GM21619 (cell line): ENCODE results near the gene SYNE2.
"Not testable (repeated sequence)": the region's sequence is repeated elsewhere in the genome, so short reads cannot be mapped to it uniquely, and the experiment has no call there.

Experiments used
- ATAC-seq: cut with Tn5 transposase; IDR thresholded peaks from one replicate; pipeline ENCODE4 v1.9.1; 2021; ENCODE audit not compliant: unreplicated experiment

SYNE2 gene

GRCh38 chr14:63869940-63870752 is 17.3 kb downstream of the SYNE2 start:
- ATAC-seq, result not testable (repeated sequence)

- not testable (repeated sequence) for ATAC-seq
Measured at GRCh38 chr14:63870753-63871037, 17.9 kb downstream of the SYNE2 start.

DNA sequence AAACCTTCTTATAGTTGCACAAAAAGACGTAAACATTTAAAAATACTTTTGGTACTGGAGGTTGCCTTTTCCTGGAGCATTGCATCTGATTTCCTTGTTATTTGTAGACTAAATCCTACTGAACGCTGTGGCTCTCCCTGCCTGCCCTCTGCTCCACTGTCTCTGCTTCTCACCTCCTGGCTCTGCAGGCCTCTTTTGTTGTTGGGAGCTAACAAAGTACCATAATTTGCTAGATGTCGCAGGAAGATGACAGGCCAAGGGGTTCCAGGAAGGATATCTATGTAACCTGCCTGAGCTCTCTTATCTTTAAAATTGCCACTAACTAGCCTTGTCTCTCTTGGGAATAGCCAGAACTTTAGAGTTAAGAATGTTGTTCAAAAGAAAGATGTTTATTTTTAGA is 21.4 kb downstream of the SYNE2 start:
- no peak for ATAC-seq

GRCh38 chr14:63875311-63875710 is 22.5 kb downstream of the SYNE2 start:
- ATAC-seq, result no peak

DNA sequence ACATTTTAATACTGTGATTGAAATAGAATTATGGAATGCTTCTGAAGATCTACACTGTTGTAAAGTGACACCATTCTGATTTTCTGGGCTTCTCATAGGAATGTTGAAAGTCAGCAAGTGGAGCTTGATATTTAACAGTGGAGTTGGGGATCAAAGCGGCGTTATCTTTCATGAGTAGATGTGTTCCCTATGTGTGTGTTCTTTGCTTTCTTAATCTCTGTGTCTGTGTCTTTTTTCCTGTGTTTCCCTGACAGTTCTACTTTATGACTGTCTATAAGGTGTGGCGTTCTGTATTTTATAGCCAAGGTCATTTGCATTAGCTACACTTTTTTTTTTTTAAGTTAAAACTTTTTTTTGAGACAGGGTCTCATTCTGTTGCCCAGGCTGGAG is 24.7 kb downstream of the SYNE2 start:
- no peak for ATAC-seq

GRCh38 chr14:63878052-63878451 is 25.2 kb downstream of the SYNE2 start:
- no peak for ATAC-seq

GRCh38 chr14:63878792-63879191 is 26.0 kb downstream of the SYNE2 start:
- no peak for ATAC-seq

- no peak for ATAC-seq
Measured at GRCh38 chr14:63881926-63882325, 29.1 kb downstream of the SYNE2 start.

DNA sequence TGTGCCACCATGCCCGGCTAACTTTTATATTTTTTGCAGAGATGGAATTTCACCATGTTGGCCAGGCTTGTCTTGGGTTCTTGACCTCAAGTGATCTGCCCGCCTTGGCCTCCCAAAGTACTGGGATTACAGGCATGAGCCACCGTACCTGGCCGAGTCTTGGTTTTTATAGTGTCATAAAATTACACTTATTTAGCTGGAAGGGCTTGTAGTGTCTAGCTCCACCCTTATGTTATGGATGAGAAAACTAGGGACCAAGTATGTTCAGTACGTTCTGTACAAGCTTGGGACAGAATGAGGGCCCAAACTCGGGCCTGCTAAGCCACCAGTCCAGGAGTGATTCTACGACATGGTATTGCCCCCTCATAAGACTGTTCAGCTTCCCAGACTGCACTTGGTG is 35.1 kb downstream of the SYNE2 start:
- ATAC-seq, result no peak

DNA sequence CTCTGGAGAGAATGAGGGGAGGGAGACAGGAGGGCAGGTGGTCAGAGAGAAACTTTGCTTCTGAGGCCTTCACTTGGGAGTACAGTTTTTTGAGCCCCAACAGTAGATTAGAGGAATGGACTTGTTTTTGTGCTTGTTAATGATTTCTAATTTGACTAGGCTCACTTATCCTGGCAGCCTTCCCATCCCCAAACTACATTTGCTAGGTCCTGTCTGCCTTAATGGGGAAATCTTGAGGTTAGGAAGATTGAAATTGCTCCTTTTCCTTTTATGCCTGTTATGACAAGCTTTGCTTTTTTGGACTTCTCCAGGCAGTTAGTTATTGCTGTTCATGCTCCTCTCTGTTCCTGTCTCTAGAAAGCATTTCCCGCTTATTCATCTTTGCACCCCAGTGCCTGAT is 37.7 kb downstream of the SYNE2 start:
- no peak for ATAC-seq

- no peak for ATAC-seq
Measured at GRCh38 chr14:63891148-63891975, 38.6 kb downstream of the SYNE2 start.

GRCh38 chr14:63892265-63892664 is 39.5 kb downstream of the SYNE2 start:
- no peak for ATAC-seq

- no peak for ATAC-seq
Measured at GRCh38 chr14:63893701-63894458, 41.1 kb downstream of the SYNE2 start.

GRCh38 chr14:63895510-63895909 is 42.7 kb downstream of the SYNE2 start:
- no peak for ATAC-seq

- ATAC-seq, result no peak
Measured at GRCh38 chr14:63896278-63896720, 43.5 kb downstream of the SYNE2 start.

- no peak for ATAC-seq
Measured at GRCh38 chr14:63897721-63898163, 44.9 kb downstream of the SYNE2 start.

DNA sequence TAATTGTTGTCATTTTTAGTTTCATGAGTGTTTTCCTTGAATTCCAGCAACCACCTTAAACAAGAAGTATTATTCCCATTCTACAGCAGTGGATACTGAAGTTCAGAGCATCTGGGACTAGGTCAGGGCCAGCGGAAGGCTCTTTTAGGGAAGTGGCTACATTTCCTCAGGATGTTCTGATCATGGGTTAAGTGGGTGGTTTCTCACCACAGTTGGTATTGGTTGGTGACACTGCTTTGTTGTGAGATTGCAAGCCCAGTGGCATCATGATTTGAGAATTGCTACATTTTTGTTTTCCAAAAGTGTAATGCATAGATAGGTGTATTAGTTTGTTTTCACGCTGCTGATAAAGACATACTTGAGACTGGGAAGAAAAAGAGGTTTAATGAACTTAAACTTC is 47.1 kb downstream of the SYNE2 start:
- ATAC-seq, result no peak

DNA sequence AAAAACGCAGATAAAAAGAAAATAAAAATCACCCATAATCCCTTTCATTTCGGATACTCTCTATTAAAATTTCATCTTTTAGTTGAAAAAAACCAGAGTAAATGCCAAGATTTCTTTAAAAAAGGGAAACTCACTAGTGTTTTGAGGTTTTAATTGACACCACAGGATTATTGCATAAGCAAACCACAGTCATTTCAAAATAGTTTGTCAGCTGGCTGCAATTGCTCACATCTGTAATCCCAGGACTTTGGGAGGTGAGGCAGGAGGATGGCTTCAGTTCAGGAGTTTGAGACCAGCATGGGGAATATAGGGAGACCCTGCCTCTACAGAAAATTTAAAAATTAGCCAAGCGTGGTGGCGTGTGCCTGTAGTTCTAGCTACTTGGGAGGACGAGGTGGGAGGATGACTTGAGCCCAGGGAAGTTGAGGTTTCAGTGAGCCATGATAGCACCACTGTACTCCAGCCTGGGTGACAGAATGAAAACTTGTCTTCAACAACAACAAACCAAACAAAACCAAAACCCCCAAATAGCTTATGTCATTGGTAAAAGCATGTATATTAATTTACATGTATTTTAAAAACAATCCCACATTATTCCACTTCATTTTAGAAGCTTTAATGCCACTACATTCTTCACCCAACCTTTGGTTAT is 48.8 kb downstream of the SYNE2 start:
- ATAC-seq, result no peak

DNA sequence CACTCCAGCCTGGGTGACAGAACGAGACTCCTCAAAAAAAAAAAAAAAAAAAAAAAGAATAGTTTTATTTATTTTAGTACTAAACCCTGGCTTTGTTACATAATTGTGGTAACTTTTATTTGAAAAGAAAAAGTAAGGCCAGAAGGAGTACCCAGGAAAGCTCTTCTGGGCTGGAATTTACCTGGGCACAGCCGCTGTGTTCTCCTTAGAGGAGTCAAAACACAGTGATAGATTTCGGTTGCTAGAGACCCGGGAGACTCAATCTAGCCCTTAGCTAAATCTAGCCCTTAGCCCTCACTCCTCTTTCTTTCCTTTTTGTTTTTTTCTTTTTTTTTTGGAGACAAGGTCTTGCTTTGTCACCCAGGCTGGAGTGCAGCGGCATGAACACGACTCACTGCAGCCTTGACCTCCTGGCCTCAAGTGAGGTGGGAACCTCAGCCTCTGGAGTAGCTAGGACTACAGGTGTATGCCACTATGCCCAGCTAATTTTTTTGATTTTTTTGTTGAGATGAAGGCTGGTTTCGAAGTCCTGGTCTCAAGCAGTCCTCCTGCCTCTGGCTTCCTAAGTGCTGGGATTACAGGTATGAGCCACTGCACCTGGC is 49.7 kb downstream of the SYNE2 start:
- no peak for ATAC-seq

- no peak for ATAC-seq
Measured at GRCh38 chr14:63904724-63905123, 51.9 kb downstream of the SYNE2 start.

DNA sequence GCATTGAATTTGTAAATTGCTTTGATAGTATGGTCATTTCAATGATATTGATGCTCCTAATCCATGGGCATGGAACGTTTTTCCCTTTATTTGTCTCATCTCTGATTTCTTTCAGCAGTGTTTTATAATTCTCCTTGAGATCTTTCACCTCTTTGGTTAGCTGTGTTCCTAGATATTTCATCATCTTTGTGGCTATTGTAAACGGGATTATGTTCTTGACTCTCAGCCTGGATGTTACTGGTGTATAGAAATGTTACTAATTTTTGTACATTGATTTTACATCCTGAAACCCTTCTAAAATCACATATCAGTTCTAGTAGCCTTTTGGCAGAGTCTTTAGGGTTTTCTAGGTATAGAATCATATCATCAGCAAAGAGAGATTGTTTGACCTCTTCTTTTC is 52.6 kb downstream of the SYNE2 start:
- no peak for ATAC-seq
